Hepatocyte (in vitro differentiated cells): Measurements from ENCODE around the gene AEN.

Experiments used
- EZH2 ChIP-seq: fragments of 200-600 bp; sonication (generic); IDR thresholded peaks from 2 replicates; pipeline ENCODE4 v1.6.1; 2016; ENCODE audit warnings: antibody characterized with exemption, mild to moderate bottlenecking, borderline replicate concordance
- EZH2phosphoT487 ChIP-seq: fragments of 200-600 bp; sonication (generic); IDR thresholded peaks from one replicate; pipeline ENCODE4 v1.6.1; 2018; ENCODE audit warnings: antibody characterized with exemption, mild to moderate bottlenecking, low read depth, moderate library complexity; ENCODE audit not compliant: unreplicated experiment, severe bottlenecking
- TF ChIP-seq, protein P1 (sequence below): fragments of 200-600 bp; sonication (generic); IDR thresholded peaks from 2 replicates; pipeline ENCODE4 v1.5.1; 2016; ENCODE audit warnings: antibody characterized with exemption, mild to moderate bottlenecking; ENCODE audit not compliant: poor library complexity

- TF ChIP-seq, protein P1, sequence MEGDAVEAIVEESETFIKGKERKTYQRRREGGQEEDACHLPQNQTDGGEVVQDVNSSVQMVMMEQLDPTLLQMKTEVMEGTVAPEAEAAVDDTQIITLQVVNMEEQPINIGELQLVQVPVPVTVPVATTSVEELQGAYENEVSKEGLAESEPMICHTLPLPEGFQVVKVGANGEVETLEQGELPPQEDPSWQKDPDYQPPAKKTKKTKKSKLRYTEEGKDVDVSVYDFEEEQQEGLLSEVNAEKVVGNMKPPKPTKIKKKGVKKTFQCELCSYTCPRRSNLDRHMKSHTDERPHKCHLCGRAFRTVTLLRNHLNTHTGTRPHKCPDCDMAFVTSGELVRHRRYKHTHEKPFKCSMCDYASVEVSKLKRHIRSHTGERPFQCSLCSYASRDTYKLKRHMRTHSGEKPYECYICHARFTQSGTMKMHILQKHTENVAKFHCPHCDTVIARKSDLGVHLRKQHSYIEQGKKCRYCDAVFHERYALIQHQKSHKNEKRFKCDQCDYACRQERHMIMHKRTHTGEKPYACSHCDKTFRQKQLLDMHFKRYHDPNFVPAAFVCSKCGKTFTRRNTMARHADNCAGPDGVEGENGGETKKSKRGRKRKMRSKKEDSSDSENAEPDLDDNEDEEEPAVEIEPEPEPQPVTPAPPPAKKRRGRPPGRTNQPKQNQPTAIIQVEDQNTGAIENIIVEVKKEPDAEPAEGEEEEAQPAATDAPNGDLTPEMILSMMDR, result no peak
- TF ChIP-seq EZH2 (no peak), EZH2phosphoT487 (no peak)
Measured at GRCh38 chr15:88646951-88647350, 25.8 kb downstream of the AEN start.
